Natural killer cell (primary cell): ENCODE measurements around the gene DGUOK. TPM values are rescaled to one million over a fixed set of nuclear protein-coding genes. Genes with fewer than 3 reads are reported as not detected.
A peak's percentile ranks its signal among the peaks of the same experiment; 100 is the strongest.

ENCODE experiments used
- ATAC-seq, 3 donors: fragments of 150-1000 bp in 2 of 3; fragments of 200-7000 bp in 1 of 3; cut with Tn5 transposase; 1 replicate in 1 of 3; 2 replicates in 2 of 3; pipeline ENCODE4 v1.10.0; 2021; ENCODE audit warnings: mild to moderate bottlenecking in 2 of 3, moderate library complexity in 2 of 3
- DNase-seq, 2 donors: peaks; one replicate each; pipeline versions ENCODE4 v3.0.0 to v3.0.0-alpha.2; 2013 to 2021; ENCODE audit warnings: mixed read lengths in 1 of 2
- H3K27ac ChIP-seq: one replicate; pipeline ENCODE4 v1.5.1; 2013; ENCODE audit warnings: mild to moderate bottlenecking, low read length
- H3K27me3 ChIP-seq: one replicate; pipeline ENCODE4 v1.6.1; 2013; ENCODE audit warnings: low read length; ENCODE audit not compliant: control insufficient read depth, insufficient read depth
- H3K36me3 ChIP-seq: one replicate; pipeline ENCODE4 v1.6.1; 2013; ENCODE audit warnings: low read length; ENCODE audit not compliant: control insufficient read depth, insufficient read depth
- H3K4me1 ChIP-seq: one replicate; pipeline ENCODE4 v1.6.1; 2013; ENCODE audit warnings: low read length; ENCODE audit not compliant: control insufficient read depth, insufficient read depth
- H3K4me3 ChIP-seq: one replicate; pipeline ENCODE4 v1.5.1; 2013; ENCODE audit warnings: low read length
- H3K9me3 ChIP-seq: one replicate; pipeline ENCODE4 v1.6.1; 2013; ENCODE audit warnings: low read length; ENCODE audit not compliant: control insufficient read depth, insufficient read depth
- H3K27ac Mint-ChIP-seq, 2 donors: one replicate each; pipeline ENCODE4 v1.8.0; 2022; ENCODE audit warnings: mild to moderate bottlenecking in 2 of 2, mixed read lengths in 2 of 2, moderate library complexity in 1 of 2
- H3K27me3 Mint-ChIP-seq, 2 donors: one replicate each; pipeline ENCODE4 v1.8.0; 2022; ENCODE audit warnings: low read depth in 2 of 2, mixed read lengths in 2 of 2
- H3K36me3 Mint-ChIP-seq: one replicate; pipeline ENCODE4 v1.8.0; 2022; ENCODE audit warnings: mixed read lengths
- H3K4me1 Mint-ChIP-seq, 2 donors: one replicate each; pipeline ENCODE4 v1.8.0; 2022; ENCODE audit warnings: mixed read lengths in 2 of 2
- H3K4me3 Mint-ChIP-seq: one replicate; pipeline ENCODE4 v1.8.0; 2022; ENCODE audit warnings: mild to moderate bottlenecking, moderate library complexity, mixed read lengths
- H3K9me3 Mint-ChIP-seq, 2 donors: one replicate each; pipeline ENCODE4 v1.8.0; 2022; ENCODE audit warnings: mixed read lengths in 2 of 2
- WGBS: methylation state at CpG from one replicate; pipeline ENCODE4 v1.1.7; 2013; ENCODE audit warnings: missing lambda C conversion rate; ENCODE audit not compliant: insufficient coverage; 5-methylcytosine and 5-hydroxymethylcytosine counted together
- intact Hi-C: fragments of 100-400 bp; cut with micrococcal nuclease; formaldehyde crosslinking; loops from one replicate; pipeline ENCODE4 v1.14.2; 2022
- total RNA-seq, 4 donors: library from RNA; stranded (reverse); fragments of 120-200 nt in 1 of 4; gene quantifications; one replicate each; pipeline versions ENCODE4 v1.2.3 to v1.2.4, GENCODE V29; 2013 to 2022
- TF ChIP-seq, protein P1 (sequence below): fragments of 200-600 bp; IDR thresholded peaks from one replicate; pipeline ENCODE4 v1.8.0; 2022; ENCODE audit warnings: antibody characterized with exemption

The DGUOK gene
- total RNA-seq, 3 donors from 2014 or later (not counting 1 experiment from before 2014, with no cell fraction given) = 47.6 to 56.8 (median 54.8) TPM

GRCh38 chr2:73995810-73996209, 69.1 kb downstream of the DGUOK start:
- Mint-ChIP-seq H3K4me3 (no peak overlapping the region), H3K27me3 (no peaks in the 10 kb centered on the region)
- no peak overlapping the region for H3K27ac ChIP-seq

DNA sequence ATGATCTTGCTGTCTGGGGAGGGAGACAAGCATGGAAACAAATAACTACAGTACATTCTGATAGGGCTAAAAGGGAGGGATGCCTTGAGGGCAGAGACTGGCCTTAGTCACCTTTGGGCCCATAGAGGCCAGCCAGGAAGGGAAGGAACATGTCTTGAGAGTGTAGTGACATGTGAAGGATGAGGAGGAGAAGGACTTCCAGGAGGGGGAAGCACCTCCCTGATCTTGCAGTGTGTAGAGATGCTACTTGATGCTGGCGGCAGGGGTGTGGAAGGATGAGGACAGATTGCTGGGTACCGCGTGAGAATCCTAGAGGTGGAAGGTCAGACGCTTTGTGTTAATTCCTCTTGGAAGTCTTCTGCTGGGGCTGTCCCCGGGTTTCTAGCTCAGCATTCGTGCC, 71.1 kb downstream of the DGUOK start:
- Histone ChIP-seq H3K27me3 (no peaks in the 10 kb centered on the region), H3K36me3 (no peaks in the 10 kb centered on the region), H3K9me3 (no peaks in the 10 kb centered on the region), H3K4me1 (peaks cover 18% of the 10 kb centered on the region), H3K27ac (no peak overlapping the region), H3K4me3 (no peak overlapping the region)
- TF ChIP-seq, protein P1, sequence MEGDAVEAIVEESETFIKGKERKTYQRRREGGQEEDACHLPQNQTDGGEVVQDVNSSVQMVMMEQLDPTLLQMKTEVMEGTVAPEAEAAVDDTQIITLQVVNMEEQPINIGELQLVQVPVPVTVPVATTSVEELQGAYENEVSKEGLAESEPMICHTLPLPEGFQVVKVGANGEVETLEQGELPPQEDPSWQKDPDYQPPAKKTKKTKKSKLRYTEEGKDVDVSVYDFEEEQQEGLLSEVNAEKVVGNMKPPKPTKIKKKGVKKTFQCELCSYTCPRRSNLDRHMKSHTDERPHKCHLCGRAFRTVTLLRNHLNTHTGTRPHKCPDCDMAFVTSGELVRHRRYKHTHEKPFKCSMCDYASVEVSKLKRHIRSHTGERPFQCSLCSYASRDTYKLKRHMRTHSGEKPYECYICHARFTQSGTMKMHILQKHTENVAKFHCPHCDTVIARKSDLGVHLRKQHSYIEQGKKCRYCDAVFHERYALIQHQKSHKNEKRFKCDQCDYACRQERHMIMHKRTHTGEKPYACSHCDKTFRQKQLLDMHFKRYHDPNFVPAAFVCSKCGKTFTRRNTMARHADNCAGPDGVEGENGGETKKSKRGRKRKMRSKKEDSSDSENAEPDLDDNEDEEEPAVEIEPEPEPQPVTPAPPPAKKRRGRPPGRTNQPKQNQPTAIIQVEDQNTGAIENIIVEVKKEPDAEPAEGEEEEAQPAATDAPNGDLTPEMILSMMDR = no peak
- Mint-ChIP-seq H3K36me3 (no peaks in the 10 kb centered on the region), H3K27ac (peak overlapping the region in 1 of 2 donors; percentile 29), H3K4me1 (peaks cover 61 to 68% of the 10 kb centered on the region in 2 donors), H3K4me3 (no peak overlapping the region), H3K27me3 (no peaks in the 10 kb centered on the region), H3K9me3 (no peaks in the 10 kb centered on the region)
- DNase-seq (no peak), ATAC-seq (no peak)
- intact Hi-C loops = no loop called here
- 95% methylated on average over 6 of the region's 6 CpGs for WGBS

More at GRCh38 chr2:73995810-73996209, 69.1 kb downstream of the DGUOK start:
- no peak overlapping the region for H3K27ac Mint-ChIP-seq
- no peaks in the 10 kb centered on the region for H3K9me3 Mint-ChIP-seq
- Histone ChIP-seq H3K4me3 (no peak overlapping the region), H3K27me3 (no peaks in the 10 kb centered on the region), H3K9me3 (peaks cover 2% of the 10 kb centered on the region), H3K4me1 (peaks cover 7% of the 10 kb centered on the region), H3K36me3 (no peaks in the 10 kb centered on the region)
- peaks cover 48 to 59% of the 10 kb centered on the region in 2 donors for H3K4me1 Mint-ChIP-seq
- H3K36me3 Mint-ChIP-seq = no peaks in the 10 kb centered on the region
- WGBS = 95% methylated on average over 3 of the region's 5 CpGs
- peak in 1 of 3 donors; percentile 38 for ATAC-seq
- intact Hi-C loops = no loop called here
- no peak for DNase-seq
- TF ChIP-seq, protein P1 = no peak

- H3K36me3 ChIP-seq = no peaks in the 10 kb centered on the region
- H3K4me3 ChIP-seq = no peak overlapping the region
- Mint-ChIP-seq H3K27me3 (no peaks in the 10 kb centered on the region), H3K4me3 (no peak overlapping the region), H3K27ac (peak overlapping the region in 1 of 2 donors; percentile 21), H3K36me3 (no peaks in the 10 kb centered on the region), H3K4me1 (peaks cover 63 to 70% of the 10 kb centered on the region in 2 donors), H3K9me3 (no peaks in the 10 kb centered on the region)
- ATAC-seq (no peak), DNase-seq (peak in 1 of 2 donors; percentile 73)
- no peaks in the 10 kb centered on the region for H3K27me3 ChIP-seq
- TF ChIP-seq, protein P1 = no peak
- no peaks in the 10 kb centered on the region for H3K9me3 ChIP-seq
- H3K27ac ChIP-seq = no peak overlapping the region
- 87% methylated on average over 8 of the region's 8 CpGs for WGBS
- peaks cover 24% of the 10 kb centered on the region for H3K4me1 ChIP-seq
- intact Hi-C loops = no loop called here
These were observed 71.8 kb downstream of the DGUOK start for GRCh38 chr2:73998451-73998850.

- Histone ChIP-seq H3K27me3 (no peaks in the 10 kb centered on the region), H3K4me1 (peaks cover 28% of the 10 kb centered on the region), H3K4me3 (no peak overlapping the region), H3K27ac (no peak overlapping the region), H3K36me3 (no peaks in the 10 kb centered on the region), H3K9me3 (no peaks in the 10 kb centered on the region)
- no peaks in the 10 kb centered on the region for H3K27me3 Mint-ChIP-seq
- peaks cover 58 to 70% of the 10 kb centered on the region in 2 donors for H3K4me1 Mint-ChIP-seq
- H3K4me3 Mint-ChIP-seq = no peak overlapping the region
- TF ChIP-seq, protein P1 = no peak
- H3K36me3 Mint-ChIP-seq = no peaks in the 10 kb centered on the region
- DNase-seq (no peak), ATAC-seq (no peak)
- peak overlapping the region; percentile 79 to 92 for H3K27ac Mint-ChIP-seq
- intact Hi-C loops = no loop called here
- H3K9me3 Mint-ChIP-seq = no peaks in the 10 kb centered on the region
- 64% methylated on average over 4 of the region's 4 CpGs for WGBS
These were observed 72.3 kb downstream of the DGUOK start for GRCh38 chr2:73998933-73999332.
